Adipose tissue (tissue), 3 donors: ENCODE data around the gene PHOX2A. TPM values are rescaled to one million over a fixed set of nuclear protein-coding genes. Genes with fewer than 3 reads are reported as not detected.
"Not testable (repeated sequence)": the region's sequence is repeated elsewhere in the genome, so short reads cannot be mapped to it uniquely, and the experiment has no call there.

Experiments used
- H3K27ac ChIP-seq: one replicate; pipeline ENCODE4 v1.5.1; 2013; ENCODE audit warnings: low read depth, low read length
- WGBS, 3 donors: extraction: QIAGEN DNeasy Blood & Tissue Kit; methylation state at CpG; one replicate each; pipeline ENCODE4 v1.1.7; 2013; 5-methylcytosine and 5-hydroxymethylcytosine counted together
- polyA plus RNA-seq, 3 donors: library from polyadenylated mRNA; stranded (reverse); fragments of 200-250 nt; gene quantifications; one replicate each; pipeline ENCODE4 v1.2.3, GENCODE V29; 2013
- donor health status: healthy with polysubstance abuse.
- donor health status: Bipolar disorder and iron deficiency.
- donor health status: healthy.

Gene PHOX2A
- polyA plus RNA-seq, 3 donors, result 0.08 TPM; not detected in 2

DNA sequence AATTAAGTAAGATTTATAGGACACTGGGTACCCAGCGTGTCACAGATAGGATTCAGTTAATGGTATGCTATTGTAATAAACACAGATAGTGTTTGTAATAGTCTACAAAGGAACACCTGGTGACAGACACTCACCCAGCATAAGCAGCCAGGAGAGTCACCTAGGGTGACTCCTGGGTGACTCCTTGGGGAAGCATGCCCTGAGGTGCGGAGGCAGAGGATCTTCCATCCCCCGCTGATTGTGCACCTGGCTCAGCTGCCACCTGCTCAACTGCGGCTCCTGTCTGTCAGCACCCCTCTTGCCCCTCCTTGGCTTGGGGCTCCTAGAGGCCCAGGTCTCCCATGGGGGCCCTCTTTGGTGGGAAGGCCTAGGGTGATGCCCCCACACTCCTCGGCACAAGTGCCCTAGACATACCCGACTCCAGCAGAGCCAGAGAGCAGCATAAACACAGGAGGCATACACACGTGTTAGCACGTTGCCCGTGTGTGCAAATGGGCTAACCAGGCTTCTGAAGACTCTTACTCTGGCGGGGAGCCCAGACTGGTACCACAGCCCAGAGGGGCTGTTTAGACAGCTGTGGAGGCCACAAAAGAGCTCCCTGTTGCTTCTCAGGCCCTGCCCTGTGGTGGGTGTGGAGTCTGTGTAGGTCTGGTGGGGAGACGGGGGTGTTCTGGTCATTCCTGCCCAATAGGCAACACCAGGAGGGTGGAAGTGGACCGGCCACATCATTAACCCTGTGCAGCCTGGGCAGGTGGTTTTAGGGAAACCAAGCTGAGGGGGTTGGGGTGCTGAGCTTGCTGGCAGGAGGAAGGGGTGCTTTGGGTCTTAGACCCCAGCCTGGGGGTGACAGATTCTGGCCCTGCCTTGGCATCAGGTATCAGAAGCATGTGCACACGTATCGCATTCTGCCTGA is 16.4 kb downstream of the PHOX2A start:
- H3K27ac ChIP-seq, result no peak overlapping the region
- WGBS, 3 donors, result 72 to 88% (median 83%) methylated on average over 14 of the region's 14 CpGs

DNA sequence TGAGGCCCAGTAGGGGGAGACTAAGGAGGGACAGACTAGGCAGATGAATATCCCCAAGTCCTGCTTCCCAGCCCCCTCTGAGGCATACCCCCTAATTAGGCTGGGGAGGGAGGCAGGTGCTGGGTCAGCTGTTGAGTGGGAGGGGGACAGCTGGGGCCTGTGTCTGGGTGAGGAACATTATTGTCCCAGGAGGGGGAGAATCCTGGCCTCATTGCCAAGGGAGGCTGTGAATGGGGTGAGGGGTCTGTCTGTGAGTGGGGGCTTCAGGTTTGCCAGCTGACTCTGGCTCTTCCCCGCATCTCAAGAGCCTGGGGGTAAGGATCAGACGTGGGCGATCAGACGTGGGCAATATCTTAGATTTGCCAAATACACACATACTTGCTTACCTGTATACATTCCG is 17.3 kb downstream of the PHOX2A start:
- 78 to 90% (median 84%) methylated on average over 5 of the region's 5 CpGs for WGBS, 3 donors
- H3K27ac ChIP-seq, result no peak overlapping the region

DNA sequence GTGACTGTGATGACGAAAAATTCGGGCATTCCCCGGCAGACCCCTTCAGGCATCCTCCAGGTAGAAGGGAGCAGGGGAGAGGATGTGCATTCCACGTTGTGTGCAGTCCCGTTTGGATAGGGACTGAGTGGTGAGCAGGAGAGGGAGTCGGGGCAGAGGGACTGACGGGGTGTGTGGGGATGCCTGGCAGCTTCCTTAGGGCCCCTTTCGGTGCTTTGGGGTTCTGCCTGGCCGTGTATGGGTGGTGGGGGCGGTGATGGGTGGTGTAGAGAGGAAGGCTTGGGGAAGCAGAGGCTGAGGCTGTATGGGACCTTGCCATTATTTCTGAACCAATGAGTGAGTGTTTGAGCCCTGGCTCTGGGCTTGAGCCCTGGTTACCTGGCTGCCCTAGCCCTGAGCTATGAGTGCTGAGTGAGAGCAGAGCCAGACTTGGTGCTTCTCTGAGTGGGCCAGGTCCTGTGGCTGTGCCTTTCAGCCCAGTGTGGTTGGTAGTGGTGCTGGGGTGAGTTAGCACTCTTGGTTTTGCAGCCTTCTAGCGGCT is 18.5 kb downstream of the PHOX2A start:
- 12 to 22% (median 16%) methylated on average over 11 of the region's 11 CpGs for WGBS, 3 donors

DNA sequence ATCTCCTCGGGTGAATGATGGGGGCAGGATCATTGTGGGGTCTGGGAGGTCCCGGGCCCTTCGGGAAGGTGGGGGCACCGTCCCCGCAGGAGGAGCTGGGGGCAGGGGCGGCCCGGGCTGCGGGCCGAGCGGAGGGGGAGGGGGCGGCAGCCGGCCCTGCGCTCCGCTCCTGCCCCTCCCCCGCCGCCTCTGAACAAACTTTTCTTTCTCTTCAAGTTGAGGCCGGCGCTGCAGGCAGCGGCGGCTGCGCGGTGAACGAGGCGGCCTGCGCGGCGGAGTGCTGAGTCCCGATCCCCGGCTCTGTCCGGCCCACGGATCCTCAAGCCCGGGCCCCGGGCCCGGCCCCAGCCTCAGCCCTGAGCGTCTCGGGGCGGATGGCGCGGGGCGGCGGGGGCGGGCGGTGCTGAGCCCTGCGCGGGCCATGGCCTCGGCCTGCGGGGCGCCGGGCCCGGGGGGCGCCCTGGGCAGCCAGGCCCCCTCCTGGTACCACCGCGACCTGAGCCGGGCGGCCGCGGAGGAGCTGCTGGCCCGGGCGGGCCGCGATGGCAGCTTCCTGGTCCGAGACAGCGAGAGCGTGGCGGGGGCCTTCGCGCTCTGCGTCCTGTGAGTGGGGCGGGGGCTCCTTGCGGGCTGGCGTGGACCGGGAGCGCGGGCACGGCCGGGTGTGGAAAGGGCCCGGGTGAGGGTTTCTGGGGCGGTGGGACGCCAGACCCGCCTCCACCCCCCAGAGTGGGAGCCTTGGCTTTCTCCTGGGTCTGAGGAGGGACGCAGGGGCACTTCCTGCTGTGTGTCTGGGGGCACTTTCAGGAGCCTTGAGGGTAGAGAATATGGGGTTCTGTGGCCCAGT is 19.2 kb downstream of the PHOX2A start, which contains the start of gene INPPL1:
Gene INPPL1, plus strand, starts transcription at position 204 of the 847 bp plus-strand sequence. Its CDS starts 218 bp downstream, at position 422.
- 0 to 1% (median 0%) methylated on average over 49 to 81 of the region's 81 CpGs for WGBS, 3 donors
- peak within 1 kb of the TSS; percentile 75 for H3K27ac ChIP-seq

More for the DNA sequence above, 18.5 kb downstream of the PHOX2A start:
- H3K27ac ChIP-seq, result no peak overlapping the region

DNA sequence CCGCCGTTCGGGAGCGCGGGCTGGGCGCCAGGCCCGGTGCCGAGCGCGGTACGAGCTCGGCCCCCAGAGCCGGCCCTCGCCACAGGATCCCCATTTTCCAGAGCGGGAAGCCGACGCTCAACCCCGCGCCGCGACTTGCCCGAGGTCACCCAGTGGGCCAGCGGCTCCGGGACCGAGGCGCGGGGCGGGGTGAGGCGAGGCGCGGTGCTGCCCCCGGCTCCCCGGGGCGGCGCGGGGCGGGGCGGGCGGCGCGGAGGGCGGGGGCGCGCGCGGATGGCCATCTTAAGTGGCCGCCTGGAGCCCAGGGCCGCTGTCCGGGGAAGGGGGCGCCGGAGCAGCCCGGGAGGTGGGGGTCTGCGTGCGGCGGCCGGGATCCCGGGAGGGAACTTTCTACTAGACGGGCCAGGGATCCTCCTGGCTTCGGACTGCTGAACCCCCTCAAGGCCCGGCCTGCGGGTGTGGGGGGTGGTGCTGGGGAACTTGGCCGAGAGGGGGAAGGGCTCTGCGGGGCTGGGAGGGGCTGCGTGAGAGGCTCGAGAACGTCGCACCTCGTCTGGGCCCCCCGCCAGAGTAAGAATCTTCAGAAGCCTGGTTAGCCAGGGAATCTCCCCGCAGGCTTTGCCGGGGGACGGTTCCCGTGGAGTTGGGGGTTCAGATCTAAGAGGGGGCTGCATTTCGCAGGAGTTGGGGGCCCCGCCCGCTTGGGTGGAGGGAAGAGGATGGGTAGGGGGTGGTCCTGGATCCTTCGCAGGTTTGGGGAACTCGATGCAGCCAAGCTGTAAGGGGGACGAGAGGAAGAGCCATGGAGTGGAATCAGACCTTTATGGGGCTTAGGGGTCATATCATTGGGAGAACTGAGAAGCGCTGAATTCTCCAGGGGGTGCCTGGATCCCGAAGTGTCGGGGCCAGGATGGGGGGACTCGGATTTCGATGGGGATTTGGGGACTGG is 20.1 kb downstream of the PHOX2A start:
- 1% methylated on average over 74 to 84 of the region's 84 CpGs for WGBS, 3 donors
- H3K27ac ChIP-seq, result peak overlapping the region; percentile 75

DNA sequence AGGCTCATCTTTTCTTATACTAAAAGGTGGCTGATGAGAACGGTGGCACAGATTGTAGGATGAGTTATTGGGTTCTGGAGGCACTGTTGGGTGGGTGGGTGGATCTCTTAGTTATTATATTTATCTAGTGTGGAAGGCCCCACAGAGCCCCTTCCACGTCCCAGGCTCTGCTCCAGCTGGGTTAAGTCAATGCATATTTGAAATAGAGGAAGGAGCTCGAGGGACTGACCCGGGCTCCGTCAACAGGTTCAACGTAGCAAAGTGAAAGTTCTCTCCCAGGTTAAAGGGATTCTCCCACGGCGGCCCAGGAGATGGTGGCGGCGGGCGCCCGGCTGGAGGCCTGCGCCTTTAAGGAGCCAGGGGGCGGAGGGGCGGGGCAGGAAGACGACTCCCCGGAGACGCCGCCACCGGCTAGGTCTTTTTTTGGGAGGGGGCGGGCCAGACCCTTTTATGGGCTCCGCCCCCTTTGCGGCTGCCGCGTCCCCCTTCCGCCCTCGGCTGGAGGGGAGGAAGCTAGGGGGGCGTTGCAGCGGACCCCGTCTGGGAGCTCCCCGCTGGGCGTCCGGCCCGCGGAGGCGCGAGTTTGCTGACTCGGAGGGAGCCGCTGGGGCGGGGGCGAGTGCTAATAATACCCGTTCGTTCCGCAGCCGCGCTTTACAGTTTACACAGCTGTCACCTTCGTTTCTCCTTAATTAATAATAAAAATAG is 20.9 kb downstream of the PHOX2A start:
- 0 to 1% (median 0%) methylated on average over 44 to 47 of the region's 47 CpGs for WGBS, 3 donors

DNA sequence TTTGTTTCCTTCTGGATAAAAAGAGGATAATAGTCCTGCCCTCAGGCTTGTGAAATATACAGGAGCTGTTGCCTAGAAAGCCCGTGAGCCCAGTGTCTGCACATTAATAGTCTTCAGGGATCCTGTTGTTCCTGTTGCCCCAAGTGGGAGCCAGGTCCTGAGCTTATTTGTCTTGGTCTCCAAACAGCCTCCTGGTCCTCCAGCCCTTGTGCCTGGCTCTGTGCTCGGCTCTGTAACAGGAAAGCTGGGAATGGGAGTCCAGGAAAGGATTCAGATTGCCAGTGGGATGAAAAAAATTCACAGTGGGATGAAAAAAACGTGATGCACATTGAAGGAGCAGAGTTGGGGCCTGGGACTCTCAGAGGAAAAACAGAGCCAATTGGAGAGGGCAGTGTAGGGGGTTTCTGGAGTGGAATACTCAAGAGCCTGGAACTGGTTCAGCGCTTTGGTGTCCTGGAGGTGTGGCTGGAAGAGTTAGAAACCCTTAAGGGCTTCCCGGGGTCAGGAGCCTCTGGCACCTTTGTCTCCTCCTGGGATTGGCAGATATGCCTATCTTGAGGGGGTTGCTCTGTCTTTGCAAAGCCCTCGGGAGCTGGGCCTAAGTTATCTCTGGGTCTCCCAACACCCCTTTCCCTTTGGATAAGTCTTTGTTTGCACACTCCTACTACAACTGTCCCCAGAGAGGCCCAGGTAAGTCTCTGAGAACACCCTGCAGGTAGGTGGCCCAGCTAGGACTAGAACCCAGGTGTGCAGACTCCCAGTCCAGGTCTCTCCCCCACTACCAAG is 21.7 kb downstream of the PHOX2A start:
- no peak overlapping the region for H3K27ac ChIP-seq
- 65 to 71% (median 70%) methylated on average over 6 of the region's 6 CpGs for WGBS, 3 donors

More for the DNA sequence above, 20.9 kb downstream of the PHOX2A start:
- no peak overlapping the region for H3K27ac ChIP-seq

DNA sequence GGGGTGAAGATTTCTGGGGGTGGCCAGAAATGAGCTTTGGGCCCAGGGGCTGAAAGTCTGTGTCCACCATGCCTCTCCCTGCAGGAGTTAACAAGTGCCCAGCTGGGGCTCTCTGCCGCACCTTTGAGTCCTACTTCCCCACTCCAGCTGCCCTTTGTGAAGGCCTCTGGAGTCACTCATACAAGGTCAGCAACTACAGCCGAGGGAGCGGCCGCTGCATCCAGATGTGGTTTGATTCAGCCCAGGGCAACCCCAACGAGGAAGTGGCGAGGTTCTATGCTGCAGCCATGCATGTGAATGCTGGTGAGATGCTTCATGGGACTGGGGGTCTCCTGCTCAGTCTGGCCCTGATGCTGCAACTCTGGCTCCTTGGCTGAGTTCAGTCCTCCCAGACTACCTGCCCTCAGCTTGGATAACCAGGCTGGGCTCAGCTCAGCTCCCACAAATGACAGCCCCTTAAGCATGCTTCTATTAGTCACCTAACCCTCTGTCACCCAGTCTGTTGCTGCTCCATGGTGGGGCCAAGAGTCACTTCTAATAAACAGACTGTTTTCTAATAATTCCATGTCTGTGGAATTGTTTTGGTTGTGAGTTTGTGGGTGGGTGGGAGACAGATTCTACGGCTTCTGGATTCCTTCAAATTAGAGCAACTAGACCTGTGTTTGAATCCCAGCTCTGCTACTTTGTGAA is 22.4 kb downstream of the PHOX2A start:
- no peak overlapping the region for H3K27ac ChIP-seq
- 67 to 95% (median 72%) methylated on average over 7 of the region's 7 CpGs for WGBS, 3 donors

DNA sequence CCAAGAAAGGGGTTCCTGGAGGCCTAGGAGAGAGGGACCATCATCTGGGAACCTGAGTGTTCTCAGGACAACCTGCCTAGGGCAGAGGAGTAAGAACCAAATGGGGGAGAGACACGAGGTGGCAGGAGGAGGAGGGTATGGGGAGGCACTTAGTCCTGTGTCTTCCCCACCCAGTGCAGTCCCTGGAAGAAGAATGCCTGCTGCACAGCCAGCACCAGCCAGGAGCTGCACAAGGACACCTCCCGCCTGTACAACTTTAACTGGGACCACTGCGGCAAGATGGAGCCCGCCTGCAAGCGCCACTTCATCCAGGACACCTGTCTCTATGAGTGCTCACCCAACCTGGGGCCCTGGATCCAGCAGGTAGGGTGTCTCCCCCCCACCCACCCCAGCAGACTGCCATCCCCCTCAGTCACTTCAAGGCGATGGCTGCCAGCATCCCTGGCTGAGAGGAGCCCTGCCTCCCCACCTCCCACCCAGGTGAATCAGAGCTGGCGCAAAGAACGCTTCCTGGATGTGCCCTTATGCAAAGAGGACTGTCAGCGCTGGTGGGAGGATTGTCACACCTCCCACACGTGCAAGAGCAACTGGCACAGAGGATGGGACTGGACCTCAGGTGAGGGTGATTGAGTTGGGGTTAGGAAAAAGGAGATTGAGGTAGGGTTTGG is 23.1 kb downstream of the PHOX2A start:
- WGBS, 3 donors, result 87 to 88% (median 88%) methylated on average over 10 of the region's 10 CpGs
- H3K27ac ChIP-seq, result no peak overlapping the region

DNA sequence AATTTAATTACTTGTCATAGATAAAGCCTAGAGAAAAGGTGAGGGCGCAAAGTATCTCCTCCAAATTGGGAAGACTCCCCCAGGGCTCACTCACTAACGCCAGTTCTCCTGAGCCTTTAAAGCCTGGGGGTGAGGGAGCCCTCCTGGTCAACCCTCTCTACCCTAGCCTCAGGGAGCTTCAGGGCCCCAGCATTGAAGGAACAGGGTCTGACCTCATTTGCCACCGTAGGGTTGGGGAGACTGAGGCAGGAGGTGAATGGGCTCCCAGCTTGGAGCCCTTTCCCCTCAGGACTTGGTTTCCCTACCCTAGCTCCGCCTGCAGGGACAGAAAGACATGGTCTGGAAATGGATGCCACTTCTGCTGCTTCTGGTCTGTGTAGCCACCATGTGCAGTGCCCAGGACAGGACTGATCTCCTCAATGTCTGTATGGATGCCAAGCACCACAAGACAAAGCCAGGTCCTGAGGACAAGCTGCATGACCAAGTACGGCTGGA is 25.7 kb downstream of the PHOX2A start:
- WGBS, 3 donors, result 85 to 92% (median 89%) methylated on average over 5 of the region's 5 CpGs
- no peak overlapping the region for H3K27ac ChIP-seq

DNA sequence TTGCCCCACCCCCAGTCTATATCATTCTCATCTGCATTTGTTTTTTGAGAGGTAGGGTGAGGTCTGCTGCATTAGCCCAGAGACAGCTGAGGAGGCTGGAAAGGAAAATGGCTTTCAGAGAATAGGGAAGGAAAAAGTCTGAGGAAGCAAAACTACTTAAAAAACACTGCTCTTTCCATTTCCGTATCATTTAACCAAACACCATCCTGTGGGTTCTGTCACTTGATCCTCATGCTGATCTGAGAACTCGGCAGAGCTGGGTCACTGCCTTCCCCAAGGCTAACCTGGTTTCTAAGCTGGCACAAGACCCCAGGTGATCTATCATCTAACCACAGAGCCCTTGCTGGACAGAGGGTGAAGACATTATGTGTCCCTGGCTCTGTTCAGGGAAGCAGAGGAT is 26.1 kb downstream of the PHOX2A start:
- 13 to 38% (median 20%) methylated on average over 2 of the region's 2 CpGs for WGBS, 3 donors
- no peak overlapping the region for H3K27ac ChIP-seq

DNA sequence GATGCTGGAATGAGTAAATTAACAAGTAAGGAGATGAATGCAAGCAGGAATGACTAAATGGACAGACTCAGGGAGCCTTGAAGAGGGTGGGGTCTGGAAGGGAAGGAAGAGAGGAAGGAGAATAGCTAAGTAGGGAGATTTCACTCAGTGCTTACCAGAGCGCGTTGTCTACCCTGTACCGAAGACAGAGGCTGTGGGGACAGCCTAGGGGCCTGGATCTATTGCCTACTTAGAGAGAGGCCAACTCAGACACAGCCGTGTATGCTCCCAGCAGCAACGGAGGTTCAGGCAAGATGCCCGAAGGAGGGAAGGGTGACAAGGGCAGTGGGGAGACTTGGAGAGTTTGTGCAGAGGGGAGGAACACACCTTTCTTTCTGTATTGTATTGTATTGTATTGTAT is 27.3 kb downstream of the PHOX2A start, which contains the start of gene FOLR2:
Gene FOLR2, plus strand, starts transcription at position 157 of the 400 bp plus-strand sequence. CDS start 1,791 bp downstream, outside the sequence.
- 72 to 81% (median 78%) methylated on average over 6 of the region's 6 CpGs for WGBS, 3 donors
- H3K27ac ChIP-seq, result no peak within 1 kb of the TSS

DNA sequence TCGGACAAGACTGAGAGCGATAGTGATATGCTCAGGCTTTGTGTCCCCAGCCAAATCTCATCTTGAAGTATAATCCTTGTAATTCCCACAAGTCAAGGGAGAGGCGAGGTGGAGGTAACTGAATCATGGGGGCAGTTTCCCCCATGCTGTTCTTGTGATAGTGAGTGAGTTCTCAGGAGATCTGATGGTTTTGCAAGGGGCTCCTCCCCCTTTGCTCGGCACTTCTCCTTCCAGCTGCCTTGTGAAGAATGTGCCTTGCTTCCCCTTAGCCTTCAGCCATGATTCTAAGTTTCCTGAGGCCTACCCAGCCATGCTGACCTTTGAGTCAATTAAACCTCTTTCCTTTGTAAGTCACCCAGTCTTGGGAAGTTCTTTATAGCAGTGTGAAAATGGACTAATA is 34.9 kb downstream of the PHOX2A start:
- H3K27ac ChIP-seq, result no peak overlapping the region
- WGBS, 3 donors, result 68 to 81% (median 71%) methylated on average over 4 of the region's 4 CpGs

DNA sequence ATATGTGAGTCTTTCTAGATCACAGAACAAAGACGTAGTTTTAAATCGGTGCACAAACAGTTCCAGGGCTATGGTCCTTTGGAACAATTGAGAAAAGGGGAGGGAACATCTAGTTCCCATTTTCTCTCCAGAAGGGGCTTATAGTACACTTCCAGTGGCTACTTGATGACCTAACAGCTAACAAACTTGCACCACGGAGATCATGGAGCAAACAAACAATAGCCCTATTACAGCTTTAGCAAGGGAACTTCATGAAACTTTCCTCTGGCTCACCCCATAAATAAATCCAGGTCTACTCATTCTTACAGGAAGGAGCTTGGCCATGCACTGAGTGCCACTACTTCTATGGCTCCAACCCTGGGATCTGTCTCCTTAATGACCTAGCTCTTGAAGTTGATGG is 35.7 kb downstream of the PHOX2A start:
- WGBS, 3 donors, result 61 to 74% (median 74%) methylated on average over 3 of the region's 3 CpGs
- H3K27ac ChIP-seq, result no peak overlapping the region

DNA sequence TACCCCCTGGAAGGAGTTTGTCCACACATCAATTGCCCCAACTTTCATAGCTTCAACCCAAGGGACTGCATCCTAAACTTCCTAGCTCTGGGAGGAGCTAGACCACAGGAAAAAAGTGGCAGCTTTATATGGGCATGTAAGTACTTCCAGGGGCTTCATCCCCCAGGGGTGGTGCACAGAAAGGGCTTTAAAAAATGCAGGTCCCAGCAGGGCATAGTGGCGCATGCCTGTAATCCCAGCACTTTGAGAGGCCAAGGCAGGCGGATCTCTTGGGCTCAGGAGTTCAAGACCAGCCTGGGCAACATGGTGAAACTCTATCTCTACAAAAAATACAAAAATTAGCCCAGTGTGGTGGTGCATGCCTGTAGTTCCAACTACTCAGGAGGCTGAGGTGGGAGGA is 37.2 kb downstream of the PHOX2A start:
- WGBS, 3 donors, result 83 to 94% (median 94%) methylated on average over 2 of the region's 2 CpGs

More for the DNA sequence above, 37.2 kb downstream of the PHOX2A start:
- not testable (repeated sequence) for H3K27ac ChIP-seq
